CD14-positive monocyte (primary cell): ENCODE results near the gene HDGF. TPM values are rescaled to one million over a fixed set of nuclear protein-coding genes. Genes with fewer than 3 reads are reported as not detected.

Experiments
- DNase-seq, 3 donors: peaks; one replicate each; pipeline ENCODE4 v3.0.0-alpha.2; 2011 to 2022
- H2AFZ ChIP-seq: 2 replicates; pipeline ENCODE4 v1.6.0; 2012; ENCODE audit warnings: mild to moderate bottlenecking, low read depth, low read length, inconsistent platforms; ENCODE audit not compliant: insufficient read depth, poor library complexity, severe bottlenecking
- H3K27ac ChIP-seq, 2 donors: 1 replicate in 1 of 2; 2 replicates in 1 of 2; pipeline ENCODE4 v1.5.1; 2012 to 2013; ENCODE audit warnings: low read length in 2 of 2, control low read depth in 1 of 2, inconsistent platforms in 1 of 2, low read depth in 1 of 2, mild to moderate bottlenecking in 1 of 2
- H3K27me3 ChIP-seq, 2 donors: one replicate each; pipeline versions ENCODE4 v1.6.0 to v1.6.1; 2011 to 2013; ENCODE audit warnings: low read length in 2 of 2; ENCODE audit not compliant: control insufficient read depth in 2 of 2, insufficient read depth in 2 of 2
- H3K36me3 ChIP-seq, 2 donors: replicated peaks in 1 of 2; 1 replicate in 1 of 2; 2 replicates in 1 of 2; pipeline versions ENCODE4 v1.5.1 to v1.6.1; 2012 to 2013; ENCODE audit warnings: low read length in 2 of 2, control low read depth in 1 of 2, inconsistent platforms in 1 of 2, mild to moderate bottlenecking in 1 of 2; ENCODE audit not compliant: insufficient read depth in 2 of 2, control insufficient read depth in 1 of 2
- H3K4me1 ChIP-seq, 2 donors: 1 replicate in 1 of 2; 2 replicates in 1 of 2; pipeline versions ENCODE4 v1.5.1 to v1.6.1; 2012 to 2013; ENCODE audit warnings: low read length in 2 of 2, control low read depth in 1 of 2, inconsistent platforms in 1 of 2, mild to moderate bottlenecking in 1 of 2, moderate library complexity in 1 of 2; ENCODE audit not compliant: insufficient read depth in 2 of 2, control insufficient read depth in 1 of 2
- H3K4me2 ChIP-seq: replicated peaks from 2 replicates; pipeline ENCODE3; 2012; ENCODE audit warnings: low read length, moderate library complexity, mild to moderate bottlenecking; ENCODE audit not compliant: poor library complexity, severe bottlenecking; ENCODE audit errors: extremely low read depth
- H3K4me3 ChIP-seq, 3 experiments: fragments of 200-600 bp in 1 of 3; sonication (generic) in 1 of 3; replicated peaks in 1 of 3; 1 replicate in 2 of 3; 2 replicates in 1 of 3; pipeline ENCODE4 v1.5.1; 2011 to 2013; ENCODE audit warnings: low read length in 3 of 3, mild to moderate bottlenecking in 3 of 3, control low read depth in 2 of 3, low read depth in 2 of 3, inconsistent platforms in 1 of 3, moderate library complexity in 1 of 3
- H3K79me2 ChIP-seq: 2 replicates; pipeline ENCODE4 v1.6.0; 2012; ENCODE audit warnings: mild to moderate bottlenecking, control low read depth, inconsistent platforms, low read length, moderate library complexity; ENCODE audit not compliant: insufficient read depth
- H3K9ac ChIP-seq: 2 replicates; pipeline ENCODE4 v1.6.0; 2017; ENCODE audit warnings: low read length, mild to moderate bottlenecking; ENCODE audit not compliant: insufficient read depth, poor library complexity, severe bottlenecking
- H3K9me3 ChIP-seq, 2 donors: replicated peaks in 1 of 2; 1 replicate in 1 of 2; 2 replicates in 1 of 2; pipeline versions ENCODE4 v1.5.1 to v1.6.1; 2012 to 2013; ENCODE audit warnings: low read length in 2 of 2, control low read depth in 1 of 2; ENCODE audit not compliant: control insufficient read depth in 1 of 2, insufficient read depth in 1 of 2
- H4K20me1 ChIP-seq: 2 replicates; pipeline ENCODE4 v1.6.0; 2012; ENCODE audit warnings: mild to moderate bottlenecking, low read length, control low read depth, moderate library complexity; ENCODE audit not compliant: insufficient read depth
- H3K27ac Mint-ChIP-seq, 7 donors: one replicate each; pipeline ENCODE4 v1.8.0; 2020; ENCODE audit warnings: mild to moderate bottlenecking in 7 of 7, mixed read lengths in 7 of 7, moderate library complexity in 6 of 7, inconsistent platforms in 2 of 7
- H3K27me3 Mint-ChIP-seq, 3 donors: one replicate each; pipeline ENCODE4 v1.8.0; 2021 to 2022; ENCODE audit warnings: low read depth in 3 of 3, mild to moderate bottlenecking in 3 of 3, mixed read lengths in 3 of 3, moderate library complexity in 3 of 3, inconsistent platforms in 1 of 3
- H3K36me3 Mint-ChIP-seq, 2 donors: one replicate each; pipeline ENCODE4 v1.8.0; 2020; ENCODE audit warnings: mixed read lengths in 2 of 2, inconsistent platforms in 1 of 2, mild to moderate bottlenecking in 1 of 2
- H3K4me1 Mint-ChIP-seq: one replicate; pipeline ENCODE4 v1.8.0; 2020; ENCODE audit warnings: mild to moderate bottlenecking, mixed read lengths
- H3K4me3 Mint-ChIP-seq, 2 donors: one replicate each; pipeline ENCODE4 v1.8.0; 2020; ENCODE audit warnings: mild to moderate bottlenecking in 2 of 2, mixed read lengths in 2 of 2, moderate library complexity in 1 of 2
- H3K9me3 Mint-ChIP-seq, 7 donors: one replicate each; pipeline ENCODE4 v1.8.0; 2020 to 2022; ENCODE audit warnings: mixed read lengths in 7 of 7, mild to moderate bottlenecking in 6 of 7, moderate library complexity in 6 of 7, inconsistent platforms in 2 of 7
- CTCF ChIP-seq: fragments of 200-600 bp; IDR thresholded peaks from one replicate; pipeline ENCODE4 v1.8.0; 2022; ENCODE audit warnings: antibody characterized with exemption, mild to moderate bottlenecking
- WGBS: methylation state at CpG from one replicate; pipeline ENCODE4 v1.1.5; 2013; ENCODE audit warnings: missing lambda C conversion rate; ENCODE audit not compliant: insufficient coverage; 5-methylcytosine and 5-hydroxymethylcytosine counted together
- intact Hi-C, 2 donors: fragments of 100-400 bp; cut with micrococcal nuclease; formaldehyde crosslinking; loops; one replicate each; pipeline versions ENCODE4 v1.15.0 to v1.15.1; 2023
- polyA plus RNA-seq, 3 donors: library from polyadenylated mRNA; depleted of rRNA in 1 of 3; unstranded in 2 of 3; stranded (reverse) in 1 of 3; fragments of 300-500 nt in 2 of 3; fragments of >200 nt in 1 of 3; fragmentation: Illumina TruSeq in 2 of 3; gene quantifications; 1 replicate in 2 of 3; 2 replicates in 1 of 3; pipeline ENCODE4 v1.2.3, GENCODE V29; 2012 to 2021

HDGF gene
- polyA plus RNA-seq, 3 donors, result 23.9 to 92.4 (median 49.9) TPM

- H3K4me3 ChIP-seq, result no peak overlapping the region
- H3K27ac ChIP-seq, result no peak overlapping the region
- H2AFZ ChIP-seq, result no peak overlapping the region
- TF ChIP-seq CTCF, result no peak
- no peaks in the 10 kb centered on the region for H3K27me3 ChIP-seq
- H3K36me3 ChIP-seq, result peaks cover 62 to 95% of the 10 kb centered on the region in 2 donors
- Mint-ChIP-seq H3K4me3 (no peak overlapping the region), H3K27me3 (no peaks in the 10 kb centered on the region), H3K9me3 (no peaks in the 10 kb centered on the region), H3K36me3 (peaks cover 74 to 92% of the 10 kb centered on the region in 2 donors), H3K27ac (peak overlapping the region in 4 of 7 donors; percentile 5 to 68 (median 53)), H3K4me1 (peaks cover 10% of the 10 kb centered on the region)
- intact Hi-C loops, result no loop called here
- peaks cover 18% of the 10 kb centered on the region for H3K79me2 ChIP-seq
- WGBS, result 5% methylated on average over 10 of the region's 10 CpGs
- H3K4me1 ChIP-seq, result peaks cover 3 to 4% of the 10 kb centered on the region in 2 donors
- no peak overlapping the region for H3K4me2 ChIP-seq
- peaks cover 37% of the 10 kb centered on the region for H4K20me1 ChIP-seq
- no peak for DNase-seq
- H3K9me3 ChIP-seq, result no peaks in the 10 kb centered on the region
- no peak overlapping the region for H3K9ac ChIP-seq
Measured at GRCh38 chr1:156786640-156787039, 35.2 kb upstream of the HDGF start.

GRCh38 chr1:156785458-156785857 is 34.0 kb upstream of the HDGF start:
- Histone ChIP-seq H3K9ac (no peak overlapping the region), H4K20me1 (peaks cover 48% of the 10 kb centered on the region), H2AFZ (no peak overlapping the region), H3K4me3 (no peak overlapping the region), H3K79me2 (peaks cover 30% of the 10 kb centered on the region), H3K9me3 (no peaks in the 10 kb centered on the region), H3K4me1 (no peaks in the 10 kb centered on the region), H3K27me3 (no peaks in the 10 kb centered on the region), H3K27ac (no peak overlapping the region), H3K4me2 (no peak overlapping the region), H3K36me3 (peaks cover 57 to 94% of the 10 kb centered on the region in 2 donors)
- intact Hi-C loops, result no loop called here
- Mint-ChIP-seq H3K27ac (no peak overlapping the region), H3K36me3 (peaks cover 74 to 95% of the 10 kb centered on the region in 2 donors), H3K9me3 (peaks cover 0 to 3% (median 0%) of the 10 kb centered on the region in 7 donors), H3K27me3 (no peaks in the 10 kb centered on the region), H3K4me1 (peaks cover 4% of the 10 kb centered on the region), H3K4me3 (no peak overlapping the region)
- no CpG with 5 or more reads among the region's 6 CpGs for WGBS
- no peak for TF ChIP-seq CTCF
- DNase-seq, result no peak
